GM21825 (cell line): ENCODE data around the gene ADAMTS15.

Source experiments
- ATAC-seq: cut with Tn5 transposase; IDR thresholded peaks from one replicate; pipeline ENCODE4 v1.9.1; 2021; ENCODE audit warnings: mild to moderate bottlenecking, moderate library complexity; ENCODE audit not compliant: unreplicated experiment

ADAMTS15 gene

DNA sequence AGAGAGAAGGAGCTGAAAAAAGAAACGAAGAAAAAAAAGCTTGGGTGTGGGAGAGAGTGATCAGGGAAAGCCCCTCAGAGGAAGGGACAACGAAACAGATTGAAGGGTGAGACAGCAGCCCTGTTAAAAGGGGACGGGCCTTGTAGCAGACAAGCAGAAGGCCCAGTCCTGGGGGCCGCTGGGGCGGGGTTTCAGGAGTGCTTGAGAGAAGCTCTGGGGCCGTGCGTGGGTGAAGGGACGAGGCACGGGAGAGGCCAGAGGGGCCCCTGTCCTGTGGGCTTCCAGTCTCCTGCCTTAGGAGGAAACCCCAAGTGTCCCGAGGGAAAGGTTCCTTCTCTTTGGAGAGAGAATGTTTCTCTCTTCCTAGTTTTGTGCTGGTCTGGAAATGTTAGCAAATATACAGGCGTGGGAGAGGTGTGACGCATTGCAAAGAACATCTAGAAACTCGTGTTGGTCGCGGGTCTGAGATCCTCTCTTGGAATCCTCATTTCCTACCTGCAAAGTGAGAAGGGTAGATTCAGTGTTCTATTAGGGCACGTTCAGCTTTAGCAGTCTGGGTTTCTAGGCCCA lies 28.6 kb downstream of the ADAMTS15 start:
- no peak for ATAC-seq

- ATAC-seq: no peak
These were observed 29.2 kb downstream of the ADAMTS15 start for GRCh38 chr11:130477586-130478203.

DNA sequence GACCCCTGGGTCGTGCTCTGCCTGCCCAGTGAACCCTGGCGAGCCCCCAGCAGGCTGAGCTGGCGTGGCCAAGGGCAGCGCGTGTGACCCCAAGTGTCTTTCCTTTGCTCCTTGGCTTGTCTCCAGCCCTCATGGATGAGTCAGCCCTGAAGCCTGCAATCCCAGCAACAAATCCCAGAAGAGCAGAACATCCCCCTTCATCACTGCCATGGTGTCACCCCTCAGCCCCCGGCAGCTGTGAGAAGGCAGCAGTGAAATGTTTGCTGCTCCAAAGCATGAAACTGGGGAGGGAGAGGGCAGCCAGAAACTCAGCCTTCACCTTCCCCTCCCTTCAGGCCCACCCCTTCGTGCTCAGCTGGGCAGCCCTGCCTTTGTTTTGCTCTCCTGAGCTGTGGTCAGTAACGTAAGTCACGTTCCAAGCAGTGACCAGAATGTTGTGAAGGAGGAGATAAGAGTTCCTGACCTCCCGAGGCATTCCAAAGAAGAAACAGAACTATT lies 29.8 kb downstream of the ADAMTS15 start:
- ATAC-seq: no peak

- ATAC-seq: no peak
These were observed 30.4 kb downstream of the ADAMTS15 start for GRCh38 chr11:130478881-130479280.

GRCh38 chr11:130480186-130480585 lies 31.7 kb downstream of the ADAMTS15 start:
- ATAC-seq: no peak

- no peak for ATAC-seq
These were observed 32.3 kb downstream of the ADAMTS15 start for GRCh38 chr11:130480711-130481140.

GRCh38 chr11:130483124-130483523 lies 34.7 kb downstream of the ADAMTS15 start:
- ATAC-seq: no peak

DNA sequence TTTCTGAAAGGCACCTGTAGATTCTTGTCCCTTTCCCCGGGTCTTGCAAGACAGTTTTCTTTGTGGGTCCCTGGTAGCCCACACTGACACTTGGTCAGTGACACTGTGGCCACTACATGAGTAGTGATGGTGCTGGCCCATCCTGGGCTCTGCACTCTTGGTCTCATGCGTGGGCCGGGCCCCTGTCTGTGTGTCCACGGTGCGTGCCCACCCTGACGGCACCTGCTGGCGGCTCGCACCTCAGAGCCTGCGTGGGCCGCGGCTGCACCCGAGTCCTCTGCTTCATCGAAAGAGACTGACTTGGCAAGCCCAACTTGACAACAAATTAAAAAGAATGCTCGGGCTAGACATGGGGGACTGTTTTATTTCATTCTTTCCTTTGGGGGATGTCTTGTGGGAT lies 37.5 kb downstream of the ADAMTS15 start:
- ATAC-seq: no peak

GRCh38 chr11:130486391-130486836 lies 38.0 kb downstream of the ADAMTS15 start:
- no peak for ATAC-seq

DNA sequence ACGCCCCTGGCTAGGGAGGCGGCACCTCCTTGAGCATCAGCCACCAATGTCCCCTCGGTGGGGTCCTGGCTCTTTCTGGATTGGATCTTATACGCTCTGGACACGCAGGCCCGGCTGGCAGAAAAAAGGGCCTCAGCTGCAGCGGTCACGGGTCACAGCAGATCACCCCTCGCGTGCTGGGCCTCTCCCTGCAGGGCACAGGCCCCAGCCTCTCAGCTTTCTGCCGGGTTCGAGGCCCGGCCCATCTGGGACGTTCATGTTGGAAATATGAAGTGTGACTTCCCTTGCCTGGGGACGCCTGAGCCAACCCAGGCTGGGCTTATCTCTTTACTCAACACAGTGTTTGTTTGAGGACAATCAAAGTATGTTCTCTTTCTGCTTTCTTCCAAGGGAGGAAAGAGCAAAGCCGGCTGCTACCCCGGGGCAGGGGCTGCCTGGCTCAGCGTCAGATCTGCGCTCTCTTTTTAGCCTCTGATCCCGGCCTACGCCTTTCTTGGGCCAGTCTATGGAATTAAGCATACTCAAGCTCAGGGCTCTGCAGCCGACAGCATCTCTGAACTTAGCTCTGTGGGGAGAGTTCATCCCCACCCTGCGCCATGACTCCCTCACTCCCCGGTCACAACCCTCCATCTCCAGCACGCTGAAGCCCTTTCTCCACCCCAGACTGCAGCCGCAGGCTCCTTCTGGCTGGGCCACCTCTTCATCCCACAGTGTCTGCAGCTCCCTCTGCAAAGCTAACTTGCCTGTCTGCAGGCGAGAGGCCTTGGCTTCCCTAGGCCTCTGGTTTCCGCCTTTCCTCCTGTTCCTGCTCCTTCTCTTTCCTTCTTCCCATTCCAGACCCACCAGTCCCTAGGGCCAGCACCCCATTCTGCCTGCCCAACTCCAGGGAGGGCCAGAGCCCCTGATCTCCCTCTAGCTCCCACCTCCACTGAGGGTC lies 38.8 kb downstream of the ADAMTS15 start:
- no peak for ATAC-seq

GRCh38 chr11:130487924-130488815 lies 39.7 kb downstream of the ADAMTS15 start:
- no peak for ATAC-seq

GRCh38 chr11:130488848-130489584 lies 40.6 kb downstream of the ADAMTS15 start:
- ATAC-seq: no peak

- ATAC-seq: no peak
These were observed 41.3 kb downstream of the ADAMTS15 start for GRCh38 chr11:130489716-130490115.

- no peak for ATAC-seq
These were observed 42.4 kb downstream of the ADAMTS15 start for GRCh38 chr11:130490682-130491449.

DNA sequence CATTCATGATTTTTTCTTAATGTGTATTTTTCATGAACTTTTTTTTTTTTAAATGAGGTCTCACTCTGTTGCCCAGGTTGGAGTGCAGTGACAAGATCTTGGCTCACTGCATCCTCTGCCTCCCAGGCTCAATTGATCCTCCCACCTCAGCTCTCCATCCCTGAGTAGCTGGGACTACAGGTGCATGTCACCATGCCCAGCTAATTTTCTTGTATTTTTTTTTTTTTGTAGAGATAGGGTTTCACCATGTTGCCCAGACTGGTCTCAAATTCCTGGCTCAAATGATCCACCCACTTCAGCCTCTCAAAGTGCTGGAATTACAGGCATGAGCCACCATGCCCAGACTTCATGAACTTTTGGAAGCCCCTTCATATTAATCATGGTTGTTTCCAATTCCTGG lies 49.7 kb downstream of the ADAMTS15 start:
- no peak for ATAC-seq

- no peak for ATAC-seq
These were observed 51.4 kb downstream of the ADAMTS15 start for GRCh38 chr11:130499828-130500227.

DNA sequence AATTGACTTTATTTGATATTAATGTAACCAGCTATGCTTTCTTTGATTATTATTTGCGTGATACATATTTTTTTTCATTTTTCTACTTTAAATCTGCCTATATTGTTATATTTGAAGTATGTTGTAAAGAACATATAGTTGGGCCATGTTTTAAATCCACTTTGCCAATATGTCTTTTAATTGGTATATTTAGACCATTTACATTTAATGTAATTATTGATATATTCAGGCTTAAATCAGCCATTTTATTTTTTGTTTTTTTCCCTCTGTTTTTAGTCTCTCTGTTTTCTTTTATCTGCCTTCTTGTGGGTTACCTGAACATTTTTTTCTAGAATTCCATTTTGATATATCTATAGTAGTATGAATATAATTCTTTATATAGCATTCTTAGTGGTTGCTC lies 55.9 kb downstream of the ADAMTS15 start:
- no peak for ATAC-seq

DNA sequence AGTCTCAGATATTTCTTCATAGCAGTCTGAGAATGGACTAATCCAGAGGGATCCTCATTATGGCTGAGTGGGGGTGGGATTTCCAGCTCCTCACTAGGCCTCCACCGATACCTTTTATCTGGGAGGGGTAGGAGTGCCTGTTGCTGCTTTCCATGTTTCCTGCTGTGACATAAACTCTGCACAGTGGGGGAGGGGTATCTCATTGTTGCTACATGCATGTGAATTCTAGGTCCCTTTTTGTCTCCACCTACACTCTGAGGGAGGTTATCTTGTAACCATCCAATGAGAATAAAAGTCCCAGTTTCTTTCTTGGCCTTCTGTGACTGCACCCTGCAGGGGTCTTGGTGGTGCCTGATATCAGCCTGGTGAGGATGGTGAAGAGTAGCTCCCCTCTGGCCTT lies 60.5 kb downstream of the ADAMTS15 start:
- no peak for ATAC-seq

DNA sequence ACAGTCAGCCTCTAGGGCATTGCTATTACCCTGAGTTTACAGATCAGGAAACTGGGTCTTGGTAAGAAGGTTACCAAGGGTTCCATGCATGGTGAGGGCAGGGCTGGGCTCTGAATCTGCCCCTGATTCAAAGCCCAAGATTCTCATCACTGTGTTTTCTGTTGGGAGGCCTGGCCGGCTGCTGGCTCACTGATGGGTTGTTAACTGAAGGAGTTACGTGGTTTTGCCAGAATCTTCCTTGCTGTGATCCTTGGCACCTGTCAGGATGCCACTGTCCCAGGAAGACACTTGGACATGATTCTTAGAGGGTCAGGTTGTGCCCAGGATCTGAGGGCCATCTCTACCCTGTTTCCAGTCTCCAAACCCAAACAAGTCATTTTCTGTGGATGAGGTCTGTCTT lies 61.5 kb downstream of the ADAMTS15 start:
- no peak for ATAC-seq
